GM23338 (cell line): ENCODE data around the gene BICDL1. TPM values are rescaled to one million over a fixed set of nuclear protein-coding genes. Genes with fewer than 3 reads are reported as not detected.

Source experiments
- ATAC-seq: fragments of 200-7000 bp; cut with Tn5 transposase; 3 replicates; pipeline ENCODE4 v1.9.1; 2020
- DNase-seq: peaks from one replicate; pipeline ENCODE4 v3.0.0-alpha.2; 2015; ENCODE audit warnings: low spot score
- H2AFZ ChIP-seq: fragments of 200-600 bp; sonication (generic); 2 replicates; pipeline ENCODE4 v1.8.0; 2016; ENCODE audit warnings: antibody characterized with exemption, mild to moderate bottlenecking, moderate library complexity
- H3F3A ChIP-seq: fragments of 200-600 bp; sonication (generic); replicated peaks from 2 replicates; pipeline ENCODE4 v1.8.0; 2017; ENCODE audit warnings: antibody characterized with exemption, mixed run types, low read depth
- H3K27ac ChIP-seq: fragments of 200-600 bp; sonication (generic); 2 replicates; pipeline ENCODE4 v1.6.1; 2016; ENCODE audit warnings: low read depth
- H3K27me3 ChIP-seq: fragments of 200-600 bp; sonication (generic); 2 replicates; pipeline ENCODE4 v1.8.0; 2016; ENCODE audit warnings: mild to moderate bottlenecking, mixed run types, moderate library complexity; ENCODE audit not compliant: insufficient read depth
- H3K36me3 ChIP-seq: fragments of 200-600 bp; sonication (generic); 2 replicates; pipeline ENCODE4 v1.8.0; 2016; ENCODE audit warnings: mild to moderate bottlenecking; ENCODE audit not compliant: insufficient read depth
- H3K4me1 ChIP-seq: fragments of 200-600 bp; sonication (generic); 2 replicates; pipeline ENCODE4 v1.8.0; 2016; ENCODE audit warnings: mild to moderate bottlenecking, moderate library complexity; ENCODE audit not compliant: insufficient read depth
- H3K4me2 ChIP-seq: fragments of 200-600 bp; sonication (generic); 2 replicates; pipeline ENCODE4 v1.7.1; 2017; ENCODE audit warnings: mixed run types
- H3K4me3 ChIP-seq: fragments of 200-600 bp; sonication (generic); 2 replicates; pipeline ENCODE4 v1.6.1; 2016; ENCODE audit warnings: mixed run types
- H3K79me2 ChIP-seq: fragments of 200-600 bp; sonication (generic); replicated peaks from 2 replicates; pipeline ENCODE4 v1.8.0; 2017; ENCODE audit warnings: mild to moderate bottlenecking; ENCODE audit not compliant: insufficient read depth
- H3K9me2 ChIP-seq: fragments of 200-600 bp; sonication (generic); 2 replicates; pipeline ENCODE4 v1.8.0; 2017; ENCODE audit not compliant: insufficient read depth
- H4K20me1 ChIP-seq: fragments of 200-600 bp; sonication (generic); replicated peaks from 2 replicates; pipeline ENCODE4 v1.8.0; 2017; ENCODE audit warnings: mild to moderate bottlenecking; ENCODE audit not compliant: insufficient read depth
- H3K27ac Mint-ChIP-seq: 2 replicates; pipeline ENCODE4 v1.8.0; 2020; ENCODE audit warnings: inconsistent platforms, mild to moderate bottlenecking, moderate library complexity, mixed read lengths
- H3K27me3 Mint-ChIP-seq: 3 replicates; pipeline ENCODE4 v1.8.0; 2022; ENCODE audit warnings: low read depth, mild to moderate bottlenecking, moderate library complexity, mixed read lengths, inconsistent platforms; ENCODE audit not compliant: insufficient read depth, poor library complexity
- H3K36me3 Mint-ChIP-seq: 3 replicates; pipeline ENCODE4 v1.8.0; 2021; ENCODE audit warnings: low read depth, mild to moderate bottlenecking, inconsistent platforms, moderate library complexity, mixed read lengths
- H3K4me1 Mint-ChIP-seq: 3 replicates; pipeline ENCODE4 v1.8.0; 2020; ENCODE audit warnings: mild to moderate bottlenecking, inconsistent platforms, mixed read lengths
- H3K4me3 Mint-ChIP-seq: 3 replicates; pipeline ENCODE4 v1.8.0; 2021; ENCODE audit warnings: moderate library complexity, mild to moderate bottlenecking, inconsistent platforms, mixed read lengths
- H3K9me3 Mint-ChIP-seq: 3 replicates; pipeline ENCODE4 v1.8.0; 2020; ENCODE audit warnings: moderate library complexity, mild to moderate bottlenecking, inconsistent platforms, mixed read lengths
- EZH2 ChIP-seq: fragments of 200-600 bp; sonication (generic); IDR thresholded peaks from one replicate; pipeline ENCODE4 v1.8.0; 2017; ENCODE audit warnings: antibody characterized with exemption, mild to moderate bottlenecking, low read depth; ENCODE audit not compliant: unreplicated experiment
- EZH2phosphoT487 ChIP-seq: fragments of 200-600 bp; sonication (generic); IDR thresholded peaks from one replicate; pipeline ENCODE4 v1.8.1; 2018; ENCODE audit warnings: antibody characterized with exemption; ENCODE audit not compliant: unreplicated experiment
- JUNB ChIP-seq: IDR thresholded peaks from one replicate; pipeline ENCODE4 v1.6.1; 2016; ENCODE audit warnings: antibody characterized with exemption; ENCODE audit not compliant: unreplicated experiment
- POLR2AphosphoS5 ChIP-seq: IDR thresholded peaks from 2 replicates; pipeline ENCODE4 v1.6.1; 2016; ENCODE audit warnings: antibody characterized with exemption, low read depth
- STAT1 ChIP-seq: IDR thresholded peaks from one replicate; pipeline ENCODE4 v1.6.1; 2016; ENCODE audit warnings: antibody characterized with exemption; ENCODE audit not compliant: unreplicated experiment
- polyA plus RNA-seq: library from polyadenylated mRNA; unstranded; fragments of >200 nt; fragmentation: Nextera tagmentation; extraction: Ambion mirVana; gene quantifications from 2 replicates; pipeline ENCODE4 v1.2.1, GENCODE V29; 2016
- total RNA-seq: library from RNA; depleted of rRNA; stranded (reverse); fragments of >200 nt; shearing (Covaris generic); gene quantifications from 2 replicates; pipeline ENCODE4 v1.2.3, GENCODE V29; 2014
- TF ChIP-seq, protein P1 (sequence below): IDR thresholded peaks from 2 replicates; pipeline ENCODE4 v1.6.1; 2016; ENCODE audit warnings: antibody characterized with exemption
- TF ChIP-seq, protein P2 (sequence below): IDR thresholded peaks from one replicate; pipeline ENCODE4 v1.6.1; 2018; ENCODE audit warnings: antibody characterized with exemption; ENCODE audit not compliant: unreplicated experiment
- TF ChIP-seq, protein P3 (sequence below), 2 experiments: fragments of 200-600 bp in 1 of 2; sonication (generic) in 1 of 2; conservative IDR thresholded peaks; 2 replicates each; pipeline versions ENCODE4 v1.5.1 to v1.6.1; 2016 to 2017; ENCODE audit warnings: antibody characterized with exemption in 2 of 2, low read depth in 2 of 2, mild to moderate bottlenecking in 2 of 2, moderate library complexity in 1 of 2

Gene BICDL1
- total and polyA plus RNA-seq, 2 experiments from 2014 or later = 14.0 to 25.7 TPM

DNA sequence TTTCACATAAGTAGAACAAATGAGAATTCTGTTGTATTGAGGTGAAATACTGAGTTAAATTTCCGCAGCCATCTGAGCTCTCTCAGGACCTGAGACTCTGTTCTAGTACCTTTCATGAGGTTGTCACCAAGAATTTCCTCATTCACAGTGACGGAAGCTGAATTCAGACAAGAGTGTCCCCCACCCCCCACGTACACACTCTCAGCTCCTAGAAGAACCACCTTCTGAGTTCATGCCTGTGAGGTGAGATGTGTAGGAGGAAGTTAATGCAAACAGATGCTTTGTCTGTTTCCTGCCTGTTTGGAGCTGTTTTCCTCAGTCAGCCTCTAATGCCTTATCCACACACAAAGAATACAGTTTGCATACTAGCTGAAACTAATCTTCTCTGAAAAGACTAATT is 18.2 kb downstream of the BICDL1 start (continued):
- TF ChIP-seq, protein P1, sequence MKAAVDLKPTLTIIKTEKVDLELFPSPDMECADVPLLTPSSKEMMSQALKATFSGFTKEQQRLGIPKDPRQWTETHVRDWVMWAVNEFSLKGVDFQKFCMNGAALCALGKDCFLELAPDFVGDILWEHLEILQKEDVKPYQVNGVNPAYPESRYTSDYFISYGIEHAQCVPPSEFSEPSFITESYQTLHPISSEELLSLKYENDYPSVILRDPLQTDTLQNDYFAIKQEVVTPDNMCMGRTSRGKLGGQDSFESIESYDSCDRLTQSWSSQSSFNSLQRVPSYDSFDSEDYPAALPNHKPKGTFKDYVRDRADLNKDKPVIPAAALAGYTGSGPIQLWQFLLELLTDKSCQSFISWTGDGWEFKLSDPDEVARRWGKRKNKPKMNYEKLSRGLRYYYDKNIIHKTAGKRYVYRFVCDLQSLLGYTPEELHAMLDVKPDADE = no peak
- TF ChIP-seq EZH2 (no peak), STAT1 (no peak), EZH2phosphoT487 (no peak), POLR2AphosphoS5 (no peak), JUNB (no peak)
- TF ChIP-seq, protein P2, sequence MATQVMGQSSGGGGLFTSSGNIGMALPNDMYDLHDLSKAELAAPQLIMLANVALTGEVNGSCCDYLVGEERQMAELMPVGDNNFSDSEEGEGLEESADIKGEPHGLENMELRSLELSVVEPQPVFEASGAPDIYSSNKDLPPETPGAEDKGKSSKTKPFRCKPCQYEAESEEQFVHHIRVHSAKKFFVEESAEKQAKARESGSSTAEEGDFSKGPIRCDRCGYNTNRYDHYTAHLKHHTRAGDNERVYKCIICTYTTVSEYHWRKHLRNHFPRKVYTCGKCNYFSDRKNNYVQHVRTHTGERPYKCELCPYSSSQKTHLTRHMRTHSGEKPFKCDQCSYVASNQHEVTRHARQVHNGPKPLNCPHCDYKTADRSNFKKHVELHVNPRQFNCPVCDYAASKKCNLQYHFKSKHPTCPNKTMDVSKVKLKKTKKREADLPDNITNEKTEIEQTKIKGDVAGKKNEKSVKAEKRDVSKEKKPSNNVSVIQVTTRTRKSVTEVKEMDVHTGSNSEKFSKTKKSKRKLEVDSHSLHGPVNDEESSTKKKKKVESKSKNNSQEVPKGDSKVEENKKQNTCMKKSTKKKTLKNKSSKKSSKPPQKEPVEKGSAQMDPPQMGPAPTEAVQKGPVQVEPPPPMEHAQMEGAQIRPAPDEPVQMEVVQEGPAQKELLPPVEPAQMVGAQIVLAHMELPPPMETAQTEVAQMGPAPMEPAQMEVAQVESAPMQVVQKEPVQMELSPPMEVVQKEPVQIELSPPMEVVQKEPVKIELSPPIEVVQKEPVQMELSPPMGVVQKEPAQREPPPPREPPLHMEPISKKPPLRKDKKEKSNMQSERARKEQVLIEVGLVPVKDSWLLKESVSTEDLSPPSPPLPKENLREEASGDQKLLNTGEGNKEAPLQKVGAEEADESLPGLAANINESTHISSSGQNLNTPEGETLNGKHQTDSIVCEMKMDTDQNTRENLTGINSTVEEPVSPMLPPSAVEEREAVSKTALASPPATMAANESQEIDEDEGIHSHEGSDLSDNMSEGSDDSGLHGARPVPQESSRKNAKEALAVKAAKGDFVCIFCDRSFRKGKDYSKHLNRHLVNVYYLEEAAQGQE = no peak
- TF ChIP-seq, protein P3, sequence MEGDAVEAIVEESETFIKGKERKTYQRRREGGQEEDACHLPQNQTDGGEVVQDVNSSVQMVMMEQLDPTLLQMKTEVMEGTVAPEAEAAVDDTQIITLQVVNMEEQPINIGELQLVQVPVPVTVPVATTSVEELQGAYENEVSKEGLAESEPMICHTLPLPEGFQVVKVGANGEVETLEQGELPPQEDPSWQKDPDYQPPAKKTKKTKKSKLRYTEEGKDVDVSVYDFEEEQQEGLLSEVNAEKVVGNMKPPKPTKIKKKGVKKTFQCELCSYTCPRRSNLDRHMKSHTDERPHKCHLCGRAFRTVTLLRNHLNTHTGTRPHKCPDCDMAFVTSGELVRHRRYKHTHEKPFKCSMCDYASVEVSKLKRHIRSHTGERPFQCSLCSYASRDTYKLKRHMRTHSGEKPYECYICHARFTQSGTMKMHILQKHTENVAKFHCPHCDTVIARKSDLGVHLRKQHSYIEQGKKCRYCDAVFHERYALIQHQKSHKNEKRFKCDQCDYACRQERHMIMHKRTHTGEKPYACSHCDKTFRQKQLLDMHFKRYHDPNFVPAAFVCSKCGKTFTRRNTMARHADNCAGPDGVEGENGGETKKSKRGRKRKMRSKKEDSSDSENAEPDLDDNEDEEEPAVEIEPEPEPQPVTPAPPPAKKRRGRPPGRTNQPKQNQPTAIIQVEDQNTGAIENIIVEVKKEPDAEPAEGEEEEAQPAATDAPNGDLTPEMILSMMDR (conservative IDR thresholded peaks at IDR 0.05; ENCODE audit: low read depth in 2 of 2) = no peak

DNA sequence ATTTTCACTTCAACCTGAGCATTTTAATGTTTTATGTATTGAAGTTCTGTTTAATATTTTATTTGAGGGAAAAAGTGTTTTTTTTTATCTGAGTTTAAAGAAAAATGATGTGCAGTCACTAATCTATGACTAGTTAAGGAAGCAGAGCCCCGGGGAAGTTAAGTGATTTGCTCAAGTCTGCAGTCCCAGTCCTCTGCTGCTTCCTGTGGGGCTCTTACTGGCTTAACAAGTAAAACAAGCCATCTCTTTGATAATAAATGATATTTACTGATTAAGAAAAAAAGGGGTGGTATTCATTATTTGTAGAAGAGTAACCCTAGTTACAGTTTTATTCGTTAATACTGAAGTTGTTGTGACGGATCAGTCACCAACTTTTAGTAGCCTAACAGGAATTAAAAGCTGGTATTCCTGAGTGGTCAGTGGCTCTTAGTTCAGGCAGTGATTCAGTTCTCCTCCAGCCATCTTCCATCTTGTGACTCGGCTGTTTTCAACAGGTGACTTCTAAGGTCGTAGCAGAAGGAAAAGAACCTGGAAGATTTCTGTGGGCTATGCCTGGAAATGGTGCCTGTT is 21.7 kb downstream of the BICDL1 start:
- Mint-ChIP-seq H3K27ac (peak overlapping the region; percentile 86), H3K27me3 (no peaks in the 10 kb centered on the region), H3K9me3 (no peaks in the 10 kb centered on the region; the same call in 2 of the 3 replicates), H3K36me3 (peaks cover 5% of the 10 kb centered on the region; the same call in 2 of the 3 replicates), H3K4me1 (peaks cover 23% of the 10 kb centered on the region), H3K4me3 (no peak overlapping the region)
- Histone ChIP-seq H3K9me2 (peaks cover 3% of the 10 kb centered on the region; the same call in 1 of the 2 replicates), H3K4me3 (no peak overlapping the region), H3K79me2 (no peaks in the 10 kb centered on the region), H3F3A (no peaks in the 10 kb centered on the region), H4K20me1 (no peaks in the 10 kb centered on the region), H3K27ac (no peak overlapping the region), H3K36me3 (no peaks in the 10 kb centered on the region), H3K4me2 (no peak overlapping the region), H3K4me1 (peaks cover 11% of the 10 kb centered on the region; the same call in 1 of the 2 replicates), H2AFZ (no peak overlapping the region), H3K27me3 (no peaks in the 10 kb centered on the region)
- ATAC-seq (no peak), DNase-seq (no peak)
- no peak for TF ChIP-seq EZH2
- TF ChIP-seq, protein P2 = no peak
